GM12878 (cell line): Measurements from ENCODE around the gene EIF4E1B. TPM values are rescaled to one million over a fixed set of nuclear protein-coding genes. Genes with fewer than 3 reads are reported as not detected.

Experiments used
- ATAC-seq: fragments of 200-7000 bp; cut with Tn5 transposase; 3 replicates; pipeline ENCODE4 v1.9.1; 2020; ENCODE audit warnings: mild to moderate bottlenecking, moderate library complexity
- BruUV-seq: library from RNA; stranded (reverse); fragments of 400-500 nt; replicated peaks from 2 replicates; lab custom pipeline; 2021; lab: Mats Ljungman, UMichigan
- CTCF ChIA-PET: fragments of 300-600 bp; sonication (Branson Sonifier 250); formaldehyde crosslinking; extraction: SDS; loops from one replicate; lab custom pipeline; 2021; ENCODE audit warnings: inconsistent platforms; lab: Yijun Ruan, JAX
- POLR2A ChIA-PET: fragments of 350-600 bp; formaldehyde crosslinking; extraction: SDS; loops from one replicate; lab custom pipeline; 2021; ENCODE audit warnings: inconsistent platforms; lab: Charles Lee
- RAD21 ChIA-PET: fragments of 300-600 bp; sonication (Branson Sonifier 250); formaldehyde crosslinking; loops from one replicate; lab custom pipeline; 2023; ENCODE audit warnings: antibody characterized with exemption; ENCODE audit not compliant: unreplicated experiment; lab: Charles Lee
- SMC1A ChIA-PET: fragments of 300-600 bp; sonication (Branson Sonifier 250); formaldehyde crosslinking; loops from one replicate; lab custom pipeline; 2023; ENCODE audit not compliant: unreplicated experiment, uncharacterized antibody; lab: Charles Lee
- DNase-seq: peaks from one replicate; pipeline ENCODE4 v3.0.0-alpha.2; 2011; ENCODE audit warnings: low read depth, low spot score
- FAIRE-seq: peaks from 3 replicates; lab custom pipeline; 2011; peaks lifted over from hg19 to GRCh38; lab: Jason Lieb, UNC
- H2AFZ ChIP-seq: 2 replicates; pipeline ENCODE4 v1.6.0; 2011; ENCODE audit warnings: low read depth, low read length, control low read depth; ENCODE audit not compliant: control insufficient read depth
- H3K27ac ChIP-seq: 2 replicates; pipeline ENCODE4 v1.5.1; 2011; ENCODE audit warnings: control low read depth; ENCODE audit not compliant: control insufficient read depth, insufficient read depth
- H3K27me3 ChIP-seq, 2 experiments: replicated peaks in 1 of 2; 2 replicates each; pipeline versions ENCODE4 v1.6.0 to v1.6.1; 2011; ENCODE audit warnings: low read length in 1 of 2; ENCODE audit not compliant: control insufficient read depth in 2 of 2, insufficient read depth in 2 of 2
- H3K36me3 ChIP-seq, 2 experiments: 2 replicates each; pipeline ENCODE4 v1.5.1; 2011; ENCODE audit warnings: low read length in 1 of 2; ENCODE audit not compliant: control insufficient read depth in 2 of 2, insufficient read depth in 2 of 2
- H3K4me1 ChIP-seq: 2 replicates; pipeline ENCODE4 v1.6.1; 2011; ENCODE audit warnings: mild to moderate bottlenecking, low read length, moderate library complexity, mixed read lengths; ENCODE audit not compliant: control insufficient read depth, insufficient read depth
- H3K4me2 ChIP-seq: 2 replicates; pipeline ENCODE4 v1.6.0; 2011; ENCODE audit warnings: control low read depth; ENCODE audit not compliant: control insufficient read depth, insufficient read depth
- H3K4me3 ChIP-seq: fragments of 200-600 bp; sonication (generic); 2 replicates; pipeline ENCODE4 v1.5.1; 2016
- H3K79me2 ChIP-seq: 2 replicates; pipeline ENCODE4 v1.6.0; 2011; ENCODE audit warnings: low read length; ENCODE audit not compliant: control insufficient read depth, insufficient read depth
- H3K9ac ChIP-seq: 2 replicates; pipeline ENCODE4 v1.8.0; 2011; ENCODE audit warnings: low read length, control low read depth, mixed read lengths; ENCODE audit not compliant: control insufficient read depth, insufficient read depth
- H3K9me3 ChIP-seq: replicated peaks from 3 replicates; pipeline ENCODE4 v1.5.1; 2011; ENCODE audit warnings: mild to moderate bottlenecking, low read length; ENCODE audit not compliant: control insufficient read depth, insufficient read depth
- H4K20me1 ChIP-seq: 2 replicates; pipeline ENCODE4 v1.6.0; 2011; ENCODE audit not compliant: control insufficient read depth, insufficient read depth
- BACH1 ChIP-seq: fragments of 450-650 bp; IDR thresholded peaks from 2 replicates; pipeline ENCODE4 v1.6.1; 2017; ENCODE audit warnings: mild to moderate bottlenecking, borderline replicate concordance
- CEBPB ChIP-seq, 2 experiments: fragments of 150-350 bp in 1 of 2; IDR thresholded peaks; 2 replicates each; pipeline ENCODE4 v1.6.1; 2012 to 2014; ENCODE audit warnings: low read depth in 2 of 2, low read length in 2 of 2, borderline replicate concordance in 1 of 2, inconsistent platforms in 1 of 2
- CHD1 ChIP-seq: IDR thresholded peaks from 2 replicates; pipeline ENCODE4 v1.6.1; 2012; ENCODE audit warnings: low read depth, low read length, improper control_type of control experiment
- CREB1 ChIP-seq: IDR thresholded peaks from 2 replicates; pipeline ENCODE4 v1.6.1; 2012; ENCODE audit warnings: low read depth, mild to moderate bottlenecking, inconsistent platforms
- ELK1 ChIP-seq: IDR thresholded peaks from 2 replicates; pipeline ENCODE4 v1.6.1; 2012; ENCODE audit warnings: low read depth, low read length, improper control_type of control experiment
- FOXK2 ChIP-seq: fragments of 450-650 bp; IDR thresholded peaks from 2 replicates; pipeline ENCODE4 v1.6.1; 2017; ENCODE audit warnings: mild to moderate bottlenecking, moderate library complexity
- GABPA ChIP-seq: IDR thresholded peaks from 2 replicates; pipeline ENCODE4 v1.6.1; 2014; ENCODE audit warnings: antibody characterized with exemption, low read depth, mild to moderate bottlenecking, inconsistent platforms
- HDAC6 ChIP-seq: fragments of 200-600 bp; sonication (generic); IDR thresholded peaks from one replicate; pipeline ENCODE4 v1.8.0; 2017; ENCODE audit warnings: antibody characterized with exemption; ENCODE audit not compliant: unreplicated experiment
- JUNB ChIP-seq: IDR thresholded peaks from 2 replicates; pipeline ENCODE4 v1.6.1; 2016; ENCODE audit warnings: antibody characterized with exemption, mild to moderate bottlenecking
- NFYA ChIP-seq: IDR thresholded peaks from 2 replicates; pipeline ENCODE4 v1.6.1; 2011; ENCODE audit warnings: low read depth, mild to moderate bottlenecking, low read length, improper control_type of control experiment, borderline replicate concordance
- RELA ChIP-seq: fragments of 450-650 bp; IDR thresholded peaks from 2 replicates; pipeline ENCODE4 v1.8.0; 2014; ENCODE audit warnings: borderline replicate concordance; ENCODE audit not compliant: partially characterized antibody
- RUNX3 ChIP-seq: IDR thresholded peaks from 2 replicates; pipeline ENCODE4 v1.6.1; 2012; ENCODE audit warnings: low read length, inconsistent platforms
- SIX5 ChIP-seq: IDR thresholded peaks from 2 replicates; pipeline ENCODE4 v1.6.1; 2011; ENCODE audit warnings: mild to moderate bottlenecking, low read depth, low read length, moderate library complexity; ENCODE audit not compliant: severe bottlenecking
- SKIL ChIP-seq: fragments of 450-650 bp; IDR thresholded peaks from 2 replicates; pipeline ENCODE4 v1.6.1; 2017; ENCODE audit warnings: mild to moderate bottlenecking, low read depth, inconsistent platforms; ENCODE audit not compliant: poor library complexity, severe bottlenecking
- YY1 ChIP-seq: IDR thresholded peaks from 2 replicates; pipeline ENCODE4 v1.6.1; 2011; ENCODE audit warnings: low read depth, mild to moderate bottlenecking, low read length
- ZNF687 ChIP-seq: fragments of 450-650 bp; IDR thresholded peaks from 2 replicates; pipeline ENCODE4 v1.6.1; 2017; ENCODE audit warnings: mild to moderate bottlenecking, moderate library complexity
- WGBS: methylation state at CpG from one replicate; pipeline ENCODE4 v1.1.6; 2016; ENCODE audit warnings: low lambda C conversion rate; ENCODE audit not compliant: insufficient replicate concordance, insufficient coverage; ENCODE audit errors: missing lambda C conversion rate; 5-methylcytosine and 5-hydroxymethylcytosine counted together
- in situ Hi-C: fragments of 300-500 bp; cut with MboI; formaldehyde crosslinking; loops from 9 replicates; pipeline ENCODE4 v1.14.3; 2018; ENCODE audit warnings: mixed read lengths
- intact Hi-C: fragments of 100-400 bp; cut with micrococcal nuclease; formaldehyde crosslinking; loops from one replicate; pipeline ENCODE4 v1.14.2; 2022; ENCODE audit not compliant: unreplicated experiment
- polyA plus RNA-seq, 11 experiments: library from polyadenylated mRNA; depleted of rRNA in 4 of 11; unstranded in 6 of 11; stranded (reverse) in 5 of 11; fragments of >200 nt; fragmentation: Nextera tagmentation in 4 of 11; fragmentation: Illumina TruSeq in 1 of 11; extraction: Ambion mirVana in 4 of 11; extraction: Trizol in 1 of 11; gene quantifications; 1 replicate in 1 of 11; 2 replicates in 10 of 11; pipeline versions ENCODE4 v1.2.1 to v1.2.3, GENCODE V29; 2011 to 2016; ENCODE audit warnings: inconsistent platforms in 2 of 11, missing spikeins in 2 of 11, low read depth in 1 of 11
- total RNA-seq, 4 experiments: library from RNA; depleted of rRNA in 3 of 4; stranded (reverse); fragments of >200 nt in 3 of 4; fragmentation: Illumina TruSeq in 1 of 4; extraction: Trizol in 1 of 4; gene quantifications; 2 replicates each; pipeline versions ENCODE4 v1.2.1 to v1.2.3, GENCODE V29; 2013 to 2021

Gene EIF4E1B
- total and polyA plus RNA-seq, 10 of the 15 experiments (the other 5 are each of a cell fraction or from before 2014, with no cell fraction given), result not detected

GRCh38 chr5:176639208-176639607 lies 8.7 kb downstream of the EIF4E1B start (continued):
- TF ChIP-seq ZNF687 (no peak), BACH1 (no peak), HDAC6 (no peak), NFYA (no peak)
- TF ChIP-seq, all 136 proteins: peak for 0

- Histone ChIP-seq H3K9ac (no peak overlapping the region), H3K4me1 (no peaks in the 10 kb centered on the region), H4K20me1 (no peaks in the 10 kb centered on the region), H3K4me2 (no peak overlapping the region), H3K27me3 (no peaks in the 10 kb centered on the region), H3K36me3 (no peaks in the 10 kb centered on the region), H3K79me2 (no peaks in the 10 kb centered on the region), H3K9me3 (no peaks in the 10 kb centered on the region; the same call in 2 of the 3 replicates)
- no peak for ATAC-seq
- ChIA-PET SMC1A (no interaction called here), CTCF (interaction anchor here (0.9 kb wide), 1 partner anchor 11 kb away, joined by 3 read pairs; no protein-coding TSS in a partner anchor), RAD21 (no interaction called here)
- BruUV-seq, result no TSS peak
- no peak for FAIRE-seq
- DNase-seq, result no peak
- intact Hi-C loops (loop anchor here (10.0 kb wide), 1 partner anchor 225 kb away; the partner anchor contains the start of gene CLTB), in situ Hi-C loops (no loop called here)
- WGBS, result 58% methylated on average over 4 of the region's 4 CpGs
- TF ChIP-seq CHD1 (no peak), RUNX3 (no peak), FOXK2 (no peak), SIX5 (no peak), SKIL (no peak), JUNB (no peak), ELK1 (no peak), YY1 (no peak), GABPA (no peak), CEBPB (IDR thresholded peaks at IDR 0.05; ENCODE audit: borderline replicate concordance in 1 of 2, low read depth in 2 of 2, low read length in 2 of 2) (no peak), RELA (no peak), CREB1 (no peak)
- TF ChIP-seq, all 136 proteins: peak for 0
- POLR2A ChIA-PET, result no interaction called here
- Histone ChIP-seq H3K4me3 (no peak overlapping the region), H3K27ac (no peak overlapping the region), H2AFZ (no peak overlapping the region)
Measured at GRCh38 chr5:176639981-176640380, 9.5 kb downstream of the EIF4E1B start.
